Suprapubic skin (tissue), 3 donors: ENCODE data around the gene CCDC50.

Experiments used
- POLR2AphosphoS5 ChIP-seq, 3 donors: sonication (generic); formaldehyde crosslinking; IDR thresholded peaks; one replicate each; pipeline ENCODE4 v1.6.1; 2017; ENCODE audit warnings: antibody characterized with exemption in 3 of 3
- TF ChIP-seq, protein P1 (sequence below), 2 donors: fragments of 200-600 bp in 1 of 2; fragments of 450-650 bp in 1 of 2; sonication (generic) in 1 of 2; IDR thresholded peaks; one replicate each; pipeline ENCODE4 v1.5.1; 2016 to 2019; ENCODE audit warnings: antibody characterized with exemption in 2 of 2, mild to moderate bottlenecking in 1 of 2, moderate library complexity in 1 of 2

DNA sequence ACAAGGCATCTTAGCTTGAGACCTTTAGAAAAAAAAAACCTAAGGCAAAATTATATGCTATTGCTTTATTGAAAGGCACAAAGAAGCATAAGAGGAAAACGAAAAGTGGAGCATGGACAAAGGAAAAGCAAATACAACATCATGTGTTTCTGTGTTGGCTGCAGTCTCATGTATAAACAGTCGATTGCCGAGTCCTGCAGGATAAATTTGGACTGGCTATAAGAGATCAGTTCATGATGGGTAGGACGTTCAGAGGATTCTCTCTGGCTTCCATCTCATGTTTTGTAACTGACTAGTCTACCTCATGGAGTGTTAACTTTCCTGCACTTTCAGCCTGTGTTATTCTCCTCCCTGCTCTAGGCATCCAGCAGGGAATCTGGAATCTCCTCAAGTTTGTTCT is 21.9 kb upstream of the CCDC50 start:
- TF ChIP-seq, protein P1, sequence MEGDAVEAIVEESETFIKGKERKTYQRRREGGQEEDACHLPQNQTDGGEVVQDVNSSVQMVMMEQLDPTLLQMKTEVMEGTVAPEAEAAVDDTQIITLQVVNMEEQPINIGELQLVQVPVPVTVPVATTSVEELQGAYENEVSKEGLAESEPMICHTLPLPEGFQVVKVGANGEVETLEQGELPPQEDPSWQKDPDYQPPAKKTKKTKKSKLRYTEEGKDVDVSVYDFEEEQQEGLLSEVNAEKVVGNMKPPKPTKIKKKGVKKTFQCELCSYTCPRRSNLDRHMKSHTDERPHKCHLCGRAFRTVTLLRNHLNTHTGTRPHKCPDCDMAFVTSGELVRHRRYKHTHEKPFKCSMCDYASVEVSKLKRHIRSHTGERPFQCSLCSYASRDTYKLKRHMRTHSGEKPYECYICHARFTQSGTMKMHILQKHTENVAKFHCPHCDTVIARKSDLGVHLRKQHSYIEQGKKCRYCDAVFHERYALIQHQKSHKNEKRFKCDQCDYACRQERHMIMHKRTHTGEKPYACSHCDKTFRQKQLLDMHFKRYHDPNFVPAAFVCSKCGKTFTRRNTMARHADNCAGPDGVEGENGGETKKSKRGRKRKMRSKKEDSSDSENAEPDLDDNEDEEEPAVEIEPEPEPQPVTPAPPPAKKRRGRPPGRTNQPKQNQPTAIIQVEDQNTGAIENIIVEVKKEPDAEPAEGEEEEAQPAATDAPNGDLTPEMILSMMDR (IDR thresholded peaks at IDR 0.05): no peak
- TF ChIP-seq POLR2AphosphoS5 (IDR thresholded peaks at IDR 0.05): no peak
